Measurements from ENCODE around the gene STK17B. TPM values are rescaled to one million over a fixed set of nuclear protein-coding genes. Genes with fewer than 3 reads are reported as not detected.
A peak's percentile ranks its signal among the peaks of the same experiment; 100 is the strongest.

Gene STK17B
- 10.8 and 14.9 TPM in 2 replicates for total RNA-seq (2021)
- percentile 88 among the genes with signal in this experiment for Bru-seq, nascent RNA
- BruChase-seq, experiment 1, labeled RNA remaining after a 2-hour chase = percentile 91 among the genes with signal in this experiment
- BruChase-seq, experiment 2, labeled RNA remaining after a 6-hour chase = percentile 80 among the genes with signal in this experiment
- long read RNA-seq = 0 reads

- H3K4me3 ChIP-seq = peak within 1 kb of the TSS; percentile 95
- no peaks in the 10 kb centered on the region for H3K36me3 ChIP-seq (ENCODE audit: low read depth)
- DNase-seq = peak; percentile 79 to 85
- no peak for TF ChIP-seq EZH2 (IDR thresholded peaks at IDR 0.05; ENCODE audit: low read depth)
- TF ChIP-seq, protein P1, sequence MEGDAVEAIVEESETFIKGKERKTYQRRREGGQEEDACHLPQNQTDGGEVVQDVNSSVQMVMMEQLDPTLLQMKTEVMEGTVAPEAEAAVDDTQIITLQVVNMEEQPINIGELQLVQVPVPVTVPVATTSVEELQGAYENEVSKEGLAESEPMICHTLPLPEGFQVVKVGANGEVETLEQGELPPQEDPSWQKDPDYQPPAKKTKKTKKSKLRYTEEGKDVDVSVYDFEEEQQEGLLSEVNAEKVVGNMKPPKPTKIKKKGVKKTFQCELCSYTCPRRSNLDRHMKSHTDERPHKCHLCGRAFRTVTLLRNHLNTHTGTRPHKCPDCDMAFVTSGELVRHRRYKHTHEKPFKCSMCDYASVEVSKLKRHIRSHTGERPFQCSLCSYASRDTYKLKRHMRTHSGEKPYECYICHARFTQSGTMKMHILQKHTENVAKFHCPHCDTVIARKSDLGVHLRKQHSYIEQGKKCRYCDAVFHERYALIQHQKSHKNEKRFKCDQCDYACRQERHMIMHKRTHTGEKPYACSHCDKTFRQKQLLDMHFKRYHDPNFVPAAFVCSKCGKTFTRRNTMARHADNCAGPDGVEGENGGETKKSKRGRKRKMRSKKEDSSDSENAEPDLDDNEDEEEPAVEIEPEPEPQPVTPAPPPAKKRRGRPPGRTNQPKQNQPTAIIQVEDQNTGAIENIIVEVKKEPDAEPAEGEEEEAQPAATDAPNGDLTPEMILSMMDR (conservative IDR thresholded peaks at IDR 0.05) = no peak
- no peaks in the 10 kb centered on the region for H3F3A ChIP-seq (ENCODE audit: insufficient read depth, low read depth)
- POLR2A ChIA-PET (ENCODE audit: unreplicated experiment) = interaction anchor here (0.5 to 1.2 kb wide), 5 partner anchors 62 to 672 kb away, joined by 3 to 6 read pairs (median 4); no protein-coding TSS in a partner anchor
- H4K20me1 ChIP-seq (ENCODE audit: insufficient read depth) = no peaks in the 10 kb centered on the region
- H2AFZ ChIP-seq = peak within 1 kb of the TSS; percentile 85
- CTCF ChIA-PET = no interaction called here
- intact Hi-C loops (cut with micrococcal nuclease; ENCODE audit: unreplicated experiment) = loop anchor here (1.0 to 5.0 kb wide), 5 partner anchors 36 to 121 kb away; no protein-coding TSS in a partner anchor
- H3K79me2 ChIP-seq (ENCODE audit: low read depth) = peaks cover 43% of the 10 kb centered on the region
- H3K4me2 ChIP-seq = peak within 1 kb of the TSS; percentile 73
- H3K27ac ChIP-seq = peak within 1 kb of the TSS; percentile 77
- no TSS peak for BruUV-seq (replicated peaks)
- no peaks in the 10 kb centered on the region for H3K27me3 ChIP-seq (ENCODE audit: insufficient read depth, low read depth)
- H3K4me1 ChIP-seq (replicated peaks; ENCODE audit: insufficient read depth) = peaks cover 40% of the 10 kb centered on the region
- no peaks in the 10 kb centered on the region for H3K9me2 ChIP-seq (ENCODE audit: insufficient read depth)
- no peaks in the 10 kb centered on the region for H3K9me3 ChIP-seq (ENCODE audit: insufficient read depth, low read depth)
Observed at GRCh38 chr2:196171248-196171871, at the start of gene STK17B. TSS of gene STK17B (minus strand) at chr2:196171578. CDS start at chr2:196163383, 8,195 bp downstream.

DNA sequence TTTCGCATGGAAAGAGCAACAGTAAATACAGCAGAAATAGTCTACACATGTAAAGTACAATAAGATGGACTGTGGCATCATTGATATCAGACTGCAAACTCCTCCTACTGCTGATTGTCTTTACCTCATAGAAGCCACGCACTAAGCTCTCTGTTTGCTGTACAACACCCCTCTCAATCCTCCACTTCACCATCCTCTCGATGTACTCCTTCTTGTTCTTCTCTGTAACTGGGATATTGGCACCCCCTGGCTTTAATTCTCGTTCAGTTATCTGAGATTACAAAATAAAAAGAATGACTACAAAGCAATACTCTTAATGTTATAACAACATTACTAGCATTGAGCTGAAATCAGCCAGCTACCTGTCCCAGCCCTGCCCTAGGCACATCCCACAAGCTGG, 49.3 kb upstream of the STK17B start:
- ChIA-PET POLR2A (ENCODE audit: unreplicated experiment) (no interaction called here), CTCF (no interaction called here)
- Histone ChIP-seq H3K9me2 (ENCODE audit: insufficient read depth) (no peaks in the 10 kb centered on the region), H3K79me2 (ENCODE audit: low read depth) (no peaks in the 10 kb centered on the region), H3K36me3 (ENCODE audit: low read depth) (no peaks in the 10 kb centered on the region), H3K4me1 (replicated peaks; ENCODE audit: insufficient read depth) (no peaks in the 10 kb centered on the region), H3K9me3 (ENCODE audit: insufficient read depth, low read depth) (no peaks in the 10 kb centered on the region), H3K4me2 (no peak overlapping the region), H2AFZ (no peak overlapping the region), H3K4me3 (no peak overlapping the region), H3F3A (ENCODE audit: insufficient read depth, low read depth) (no peaks in the 10 kb centered on the region), H4K20me1 (ENCODE audit: insufficient read depth) (no peaks in the 10 kb centered on the region), H3K27me3 (ENCODE audit: insufficient read depth, low read depth) (no peaks in the 10 kb centered on the region), H3K27ac (no peak overlapping the region)
- no peak for DNase-seq
- no TSS peak for BruUV-seq (replicated peaks)
- TF ChIP-seq EZH2 (IDR thresholded peaks at IDR 0.05; ENCODE audit: low read depth) = no peak
- TF ChIP-seq, protein P1 (conservative IDR thresholded peaks at IDR 0.05) = no peak
- intact Hi-C loops (cut with micrococcal nuclease; ENCODE audit: unreplicated experiment) = no loop called here

DNA sequence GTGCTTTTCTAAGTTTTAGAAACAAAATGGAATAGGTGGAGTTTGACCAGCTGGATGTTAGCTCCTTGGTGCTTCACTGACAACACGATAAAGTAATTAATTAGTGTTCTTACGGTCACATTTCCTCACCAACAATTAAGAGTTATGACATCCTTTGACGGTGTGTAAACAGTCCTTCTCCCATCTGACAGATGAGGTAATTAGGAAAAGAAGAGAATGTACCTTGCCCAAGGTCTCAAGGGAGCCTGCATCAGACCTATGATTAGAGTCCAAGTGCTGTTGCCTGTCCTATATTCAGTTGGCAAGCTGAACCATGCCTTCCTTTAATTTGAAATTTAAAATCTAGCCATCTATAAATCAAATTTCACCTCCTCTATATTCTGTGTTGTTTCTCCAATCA, 48.3 kb upstream of the STK17B start:
- H3K27me3 ChIP-seq (ENCODE audit: insufficient read depth, low read depth) = no peaks in the 10 kb centered on the region
- intact Hi-C loops (cut with micrococcal nuclease; ENCODE audit: unreplicated experiment) = no loop called here

More for the DNA sequence above, 48.3 kb upstream of the STK17B start:
- Histone ChIP-seq H3K79me2 (ENCODE audit: low read depth) (no peaks in the 10 kb centered on the region), H3K9me3 (ENCODE audit: insufficient read depth, low read depth) (no peaks in the 10 kb centered on the region), H3K4me2 (no peak overlapping the region), H3K4me3 (no peak overlapping the region), H3F3A (ENCODE audit: insufficient read depth, low read depth) (no peaks in the 10 kb centered on the region), H2AFZ (no peak overlapping the region), H3K36me3 (ENCODE audit: low read depth) (no peaks in the 10 kb centered on the region), H4K20me1 (ENCODE audit: insufficient read depth) (no peaks in the 10 kb centered on the region), H3K4me1 (replicated peaks; ENCODE audit: insufficient read depth) (no peaks in the 10 kb centered on the region), H3K27ac (no peak overlapping the region), H3K9me2 (ENCODE audit: insufficient read depth) (no peaks in the 10 kb centered on the region)
- BruUV-seq (replicated peaks) = no TSS peak
- ChIA-PET CTCF (no interaction called here), POLR2A (ENCODE audit: unreplicated experiment) (no interaction called here)
- DNase-seq = no peak
- no peak for TF ChIP-seq EZH2 (IDR thresholded peaks at IDR 0.05; ENCODE audit: low read depth)

Measured in PC-9 (cell line).